AG04449 (cell line): ENCODE data around the gene UBE2J1.

Experiments
- CTCF ChIA-PET: fragments of 350-600 bp; formaldehyde crosslinking; extraction: SDS; loops from one replicate; lab custom pipeline; 2021; ENCODE audit warnings: antibody characterized with exemption; lab: Yijun Ruan, JAX
- POLR2A ChIA-PET: fragments of 400-600, 350-600 bp; formaldehyde crosslinking; extraction: SDS; loops from one replicate; lab custom pipeline; 2020; ENCODE audit warnings: antibody characterized with exemption, inconsistent platforms; lab: Yijun Ruan, JAX
- DNase-seq: peaks from one replicate; pipeline ENCODE4 v3.0.0-alpha.2; 2010; ENCODE audit warnings: low read depth, low spot score
- H3K4me3 ChIP-seq: 2 replicates; pipeline ENCODE4 v1.5.1; 2011; ENCODE audit warnings: low read depth, mild to moderate bottlenecking, control low read depth, low read length
- CTCF ChIP-seq: IDR thresholded peaks from one replicate; pipeline ENCODE4 v1.5.1; 2011; ENCODE audit warnings: mild to moderate bottlenecking, moderate library complexity, low read length, control low read depth, inconsistent platforms; ENCODE audit not compliant: insufficient read depth; ENCODE audit errors: missing control alignments

UBE2J1 gene

DNA sequence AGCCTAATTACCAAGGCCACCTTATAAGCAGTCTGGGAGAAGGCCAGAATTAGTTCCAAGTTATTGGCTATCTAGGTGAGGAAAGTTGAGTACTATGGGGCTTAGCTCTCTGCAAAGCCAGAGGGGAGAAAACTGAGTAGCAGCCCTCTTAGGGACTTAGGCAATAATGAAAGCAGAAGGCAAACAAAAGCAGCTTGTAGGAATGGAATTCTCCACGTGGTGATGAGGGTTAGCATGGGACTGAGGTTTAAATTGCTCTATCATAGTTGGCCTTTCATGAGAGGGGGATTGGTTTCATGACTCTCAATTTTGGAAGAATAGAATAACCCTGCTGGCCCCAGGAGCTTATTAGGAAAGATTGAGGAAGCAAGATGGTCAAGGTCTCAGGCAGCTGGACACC lies 7.0 kb upstream of the UBE2J1 start:
- TF ChIP-seq CTCF, result no peak
- ChIA-PET POLR2A (no interaction called here), CTCF (interaction anchor here (3.1 to 5.8 kb wide), 2 partner anchors 9 to 13 kb away, joined by 11 to 68 read pairs; no protein-coding TSS in a partner anchor)
- H3K4me3 ChIP-seq, result no peak overlapping the region
- no peak for DNase-seq

- CTCF ChIA-PET, result interaction anchor here (0.7 to 1.2 kb wide), 2 partner anchors 10 to 11 kb away, joined by 3 to 5 read pairs; no protein-coding TSS in a partner anchor
Observed at GRCh38 chr6:89357390-89357789, 4.9 kb upstream of the UBE2J1 start.

GRCh38 chr6:89356642-89357170 lies 4.2 kb upstream of the UBE2J1 start:
- TF ChIP-seq CTCF, result no peak
- H3K4me3 ChIP-seq, result no peak overlapping the region
- ChIA-PET POLR2A (no interaction called here), CTCF (interaction anchor here (1.1 to 4.5 kb wide), 5 partner anchors 9 to 15 kb away, joined by 3 to 30 read pairs (median 6); no protein-coding TSS in a partner anchor)
- no peak for DNase-seq

More at GRCh38 chr6:89357390-89357789, 4.9 kb upstream of the UBE2J1 start:
- no peak for TF ChIP-seq CTCF
- no peak for DNase-seq
- POLR2A ChIA-PET, result interaction anchor here (0.6 kb wide), 1 partner anchor 1226 kb away, joined by 3 read pairs; no protein-coding TSS in a partner anchor
- H3K4me3 ChIP-seq, result no peak overlapping the region

- ChIA-PET POLR2A (no interaction called here), CTCF (interaction anchor here (1.5 to 4.5 kb wide), 4 partner anchors 10 to 373 kb away, joined by 3 to 30 read pairs (median 8); no protein-coding TSS in a partner anchor)
- TF ChIP-seq CTCF, result no peak
- no peak overlapping the region for H3K4me3 ChIP-seq
- DNase-seq, result no peak
Observed at GRCh38 chr6:89355511-89356194, 3.1 kb upstream of the UBE2J1 start.

- ChIA-PET CTCF (interaction anchor here (0.7 to 4.5 kb wide), 5 partner anchors 12 to 371 kb away, joined by 3 to 30 read pairs (median 6); no protein-coding TSS in a partner anchor), POLR2A (no interaction called here)
- H3K4me3 ChIP-seq, result no peak overlapping the region
- no peak for DNase-seq
- TF ChIP-seq CTCF, result no peak
Observed at GRCh38 chr6:89353702-89354392, 1.3 kb upstream of the UBE2J1 start.

- peak overlapping the region; percentile 90 for H3K4me3 ChIP-seq
- CTCF ChIA-PET, result interaction anchor here (1.1 to 4.7 kb wide), 4 partner anchors 13 to 41 kb away, joined by 3 to 34 read pairs (median 18); no protein-coding TSS in a partner anchor
- no peak for TF ChIP-seq CTCF
- POLR2A ChIA-PET, result interaction anchor here (0.8 to 1.7 kb wide), 5 partner anchors 11 to 390 kb away, joined by 3 to 6 read pairs (median 4); partner anchors contain the start of genes LYRM2 and RNGTT
- DNase-seq, result no peak
Observed at GRCh38 chr6:89353118-89353556, 615 bp upstream of the UBE2J1 start.
